BLaER1 treated with 17β-estradiol and CSF1 and Interleukin-3, amounts not matched to agents 10 nM and 100 nM (cell line): ENCODE measurements around the gene CAND2.
"Not testable (repeated sequence)": the region's sequence is repeated elsewhere in the genome, so short reads cannot be mapped to it uniquely, and the experiment has no call there.

Experiments
- H3K27ac ChIP-seq, 11 experiments: shearing (Covaris generic); formaldehyde crosslinking; 2 replicates each; pipeline ENCODE4 v1.8.1; 2022
- H3K27me3 ChIP-seq, 11 experiments: shearing (Covaris generic); formaldehyde crosslinking; 2 replicates each; pipeline ENCODE4 v1.8.1; 2022
- H3K36me3 ChIP-seq, 11 experiments: shearing (Covaris generic); formaldehyde crosslinking; 2 replicates each; pipeline ENCODE4 v1.8.1; 2022
- H3K4me1 ChIP-seq, 10 experiments: shearing (Covaris generic); formaldehyde crosslinking; 2 replicates each; pipeline ENCODE4 v1.8.1; 2022
- H3K4me2 ChIP-seq, 11 experiments: shearing (Covaris generic); formaldehyde crosslinking; 2 replicates each; pipeline ENCODE4 v1.8.1; 2022
- H3K4me3 ChIP-seq, 10 experiments: shearing (Covaris generic); formaldehyde crosslinking; 2 replicates each; pipeline ENCODE4 v1.8.1; 2022
- H3K9ac ChIP-seq, 11 experiments: shearing (Covaris generic); formaldehyde crosslinking; 2 replicates each; pipeline ENCODE4 v1.8.1; 2022
- H3K9me3 ChIP-seq, 11 experiments: shearing (Covaris generic); formaldehyde crosslinking; replicated peaks in 1 of 11; 2 replicates each; pipeline ENCODE4 v1.8.1; 2022
- H4K20me1 ChIP-seq, 11 experiments: shearing (Covaris generic); formaldehyde crosslinking; 2 replicates each; pipeline ENCODE4 v1.8.1; 2022
- Cebpa-rat ChIP-seq, 11 experiments: shearing (Covaris generic); IDR thresholded peaks; 2 replicates each; pipeline ENCODE4 v1.8.1; 2022

The CAND2 gene

DNA sequence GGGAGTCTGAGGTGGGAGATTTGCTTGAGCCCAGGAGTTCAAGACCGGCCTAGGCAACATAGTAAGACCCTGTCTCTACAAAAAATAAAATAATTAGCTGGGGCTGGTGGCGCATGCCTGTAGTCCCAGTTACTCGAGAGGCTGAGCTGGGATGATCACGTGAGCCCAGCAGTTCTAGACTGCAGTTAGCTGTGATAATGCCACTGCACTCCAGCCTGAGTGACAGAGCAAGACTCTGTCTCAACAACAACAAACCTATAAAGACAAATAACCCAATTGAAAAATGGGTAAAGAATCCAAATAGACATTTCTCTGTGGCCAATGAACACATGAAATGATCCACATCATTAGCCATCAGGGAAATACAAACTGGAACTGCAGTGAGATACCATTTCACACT lies 46.0 kb downstream of the CAND2 start:
- Histone ChIP-seq H3K4me3 (no peak overlapping the region), H3K27ac (peak overlapping the region in 4 of 11 experiments; percentile 95 to 99 (median 98); a peak in 2 of 22 replicates), H3K9ac (peak overlapping the region in 1 of 11 experiments; percentile 99; a peak in 1 of 22 replicates), H3K9me3 (no peaks in the 10 kb centered on the region), H3K27me3 (no peaks in the 10 kb centered on the region), H3K4me1 (peaks cover 31 to 45% (median 37%) of the 10 kb centered on the region in 10 experiments), H3K4me2 (peak overlapping the region in 1 of 11 experiments; percentile 46; a peak in 1 of 22 replicates), H4K20me1 (peaks cover 30 to 38% (median 33%) of the 10 kb centered on the region in 11 experiments), H3K36me3 (peaks cover 28 to 34% (median 33%) of the 10 kb centered on the region in 11 experiments)
- TF ChIP-seq Cebpa-rat (IDR thresholded peaks at IDR 0.05): no peak

DNA sequence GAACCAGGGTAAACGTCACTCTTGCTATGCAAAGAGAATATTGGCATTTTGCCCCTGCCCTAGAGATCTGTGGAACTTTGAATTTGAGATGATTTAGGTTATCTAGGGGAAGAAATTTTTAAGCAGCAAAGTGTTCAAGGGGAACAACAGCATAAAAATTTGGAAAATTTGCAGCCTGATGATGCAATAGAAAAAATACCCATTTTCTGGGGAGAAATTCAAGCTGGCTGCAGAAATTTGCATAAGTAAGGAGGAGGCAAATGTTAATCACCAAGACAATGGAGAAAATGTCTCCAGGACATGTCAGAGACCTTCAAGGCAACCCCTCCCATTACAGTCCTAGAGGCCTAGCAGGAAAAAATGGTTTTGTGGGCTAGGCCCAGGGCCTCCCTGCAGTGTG lies 49.3 kb downstream of the CAND2 start:
- Histone ChIP-seq H3K27me3 (no peaks in the 10 kb centered on the region), H3K4me3 (no peak overlapping the region), H3K9ac (no peak overlapping the region), H3K27ac (no peak overlapping the region), H4K20me1 (peaks cover 0 to 5% (median 0%) of the 10 kb centered on the region in 11 experiments; a peak in 4 of 22 replicates), H3K4me1 (peaks cover 0 to 16% (median 7%) of the 10 kb centered on the region in 10 experiments; a peak in 11 of 20 replicates), H3K4me2 (peak overlapping the region in 1 of 11 experiments; percentile 54; a peak in 1 of 22 replicates), H3K9me3 (peaks cover 0 to 6% (median 0%) of the 10 kb centered on the region in 11 experiments; a peak in 3 of 22 replicates), H3K36me3 (peaks cover 0 to under 1% (median 0%) of the 10 kb centered on the region in 11 experiments; a peak in 3 of 22 replicates)
- no peak for TF ChIP-seq Cebpa-rat (IDR thresholded peaks at IDR 0.05)

DNA sequence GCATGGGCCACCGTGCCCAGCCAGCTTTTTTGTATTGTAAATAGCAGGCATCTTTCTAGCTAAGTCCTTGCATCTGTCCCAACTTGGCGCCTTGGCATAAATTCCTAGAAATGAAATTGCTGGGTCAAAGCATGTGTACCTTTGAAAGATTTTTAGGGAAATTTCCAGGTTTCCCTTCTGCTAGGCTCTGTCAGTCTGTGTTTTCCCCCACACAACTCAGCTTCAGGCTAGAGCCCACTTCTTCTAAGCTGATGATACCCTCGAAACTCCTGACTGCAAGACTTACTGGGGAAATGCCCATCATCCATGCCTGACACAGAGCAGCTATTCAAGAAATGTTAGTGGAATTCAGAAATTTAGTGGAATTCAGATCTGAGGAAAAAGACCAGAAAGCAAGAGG lies 55.7 kb downstream of the CAND2 start:
- TF ChIP-seq Cebpa-rat (IDR thresholded peaks at IDR 0.05): no peak
- no peaks in the 10 kb centered on the region for H4K20me1 ChIP-seq
- H3K4me3 ChIP-seq: no peak overlapping the region
- no peaks in the 10 kb centered on the region for H3K36me3 ChIP-seq
- peaks cover 0 to 7% (median 0%) of the 10 kb centered on the region in 11 experiments; a peak in 3 of 22 replicates for H3K9me3 ChIP-seq
- H3K9ac ChIP-seq: no peak overlapping the region
- no peaks in the 10 kb centered on the region for H3K27me3 ChIP-seq
- H3K27ac ChIP-seq: no peak overlapping the region; a peak in 1 of 22 replicates
- H3K4me1 ChIP-seq: peaks cover 18 to 51% (median 43%) of the 10 kb centered on the region in 10 experiments
- peak overlapping the region in 1 of 11 experiments; percentile 66; a peak in 2 of 22 replicates for H3K4me2 ChIP-seq

DNA sequence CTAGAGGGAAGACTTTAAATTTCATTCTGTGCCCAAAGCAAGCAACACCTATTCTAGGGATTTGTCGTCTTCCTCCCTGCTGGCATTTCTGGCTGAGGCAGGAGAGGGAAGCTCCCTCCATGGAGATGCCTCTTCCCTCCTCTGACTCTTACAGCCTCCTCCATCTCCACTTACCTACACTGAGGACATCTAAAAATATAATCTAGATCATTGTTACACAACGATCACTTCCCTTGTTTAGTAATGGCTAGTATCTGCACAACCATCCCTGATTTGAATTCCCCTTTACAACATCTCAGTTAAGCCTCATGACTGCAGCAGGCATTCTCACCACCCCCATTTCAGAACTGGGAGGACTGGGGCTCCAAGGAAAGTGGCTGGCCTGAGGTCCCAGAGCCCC lies 57.4 kb downstream of the CAND2 start:
- peak overlapping the region in 8 of 11 experiments; percentile 1 to 49 (median 39); a peak in 10 of 22 replicates for H3K27ac ChIP-seq
- H3K36me3 ChIP-seq: not testable (repeated sequence)

GRCh38 chr3:12854565-12854964 lies 58.1 kb downstream of the CAND2 start:
- Histone ChIP-seq H3K27ac (peak overlapping the region in 7 of 11 experiments; percentile 24 to 49 (median 40); a peak in 8 of 22 replicates), H3K9me3 (peaks cover 0 to 7% (median 0%) of the 10 kb centered on the region in 11 experiments; a peak in 3 of 22 replicates), H3K27me3 (no peaks in the 10 kb centered on the region), H3K4me3 (no peak overlapping the region), H3K36me3 (no peaks in the 10 kb centered on the region), H3K4me1 (peaks cover 18 to 51% (median 43%) of the 10 kb centered on the region in 10 experiments), H3K4me2 (peak overlapping the region; percentile 61 to 87 (median 72); a peak in 21 of 22 replicates), H4K20me1 (no peaks in the 10 kb centered on the region), H3K9ac (peak overlapping the region in 2 of 11 experiments; percentile 12 to 29; a peak in 2 of 22 replicates)
- TF ChIP-seq Cebpa-rat (IDR thresholded peaks at IDR 0.05): no peak

More for the DNA sequence above, 57.4 kb downstream of the CAND2 start:
- H4K20me1 ChIP-seq, H3K9me3 ChIP-seq, H3K4me3 ChIP-seq, H3K27me3 ChIP-seq: not testable (repeated sequence)
- peaks cover 18 to 51% (median 43%) of the 10 kb centered on the region in 10 experiments for H3K4me1 ChIP-seq
- H3K4me2 ChIP-seq: peak overlapping the region; percentile 61 to 87 (median 72)
- peak overlapping the region in 4 of 11 experiments; percentile 19 to 35 (median 29); a peak in 5 of 22 replicates for H3K9ac ChIP-seq

GRCh38 chr3:12856626-12857025 lies 60.1 kb downstream of the CAND2 start:
- H3K9me3 ChIP-seq: no peaks in the 10 kb centered on the region
- peak overlapping the region in 9 of 11 experiments; percentile 12 to 77 (median 51); a peak in 16 of 22 replicates for H3K4me2 ChIP-seq
- no peak overlapping the region for H3K4me3 ChIP-seq
- H3K4me1 ChIP-seq: peaks cover 18 to 58% (median 47%) of the 10 kb centered on the region in 10 experiments
- no peaks in the 10 kb centered on the region for H3K36me3 ChIP-seq
- H4K20me1 ChIP-seq: no peaks in the 10 kb centered on the region
- no peak overlapping the region for H3K9ac ChIP-seq
- no peak for TF ChIP-seq Cebpa-rat (IDR thresholded peaks at IDR 0.05)
- no peaks in the 10 kb centered on the region for H3K27me3 ChIP-seq
- H3K27ac ChIP-seq: no peak overlapping the region

DNA sequence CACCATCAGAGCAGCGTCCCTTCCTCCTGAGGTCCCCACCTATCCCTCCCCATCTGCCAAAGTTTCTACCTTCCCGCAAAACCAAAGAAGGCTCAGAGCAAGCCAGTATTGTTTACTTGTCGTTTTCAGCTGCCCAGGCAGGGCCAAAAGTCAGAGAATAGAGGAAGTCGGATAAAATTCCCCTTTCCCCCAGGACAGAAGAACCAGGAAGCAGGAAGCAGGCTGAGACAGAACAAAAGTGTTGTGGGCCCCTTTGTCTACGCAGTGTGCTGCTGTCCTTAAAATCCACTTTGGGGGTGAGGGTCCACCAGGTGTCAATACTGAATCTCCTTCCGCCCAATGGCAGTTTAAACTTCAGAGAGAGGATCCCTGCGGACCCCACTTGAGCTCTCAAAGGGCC lies 63.4 kb downstream of the CAND2 start:
- Histone ChIP-seq H3K4me1 (peaks cover 0 to 42% (median 31%) of the 10 kb centered on the region in 10 experiments; a peak in 17 of 20 replicates), H3K27me3 (no peaks in the 10 kb centered on the region), H3K4me2 (peak overlapping the region in 2 of 11 experiments; percentile 22 to 23; a peak in 1 of 22 replicates), H3K27ac (no peak overlapping the region), H3K9ac (no peak overlapping the region), H4K20me1 (no peaks in the 10 kb centered on the region), H3K4me3 (no peak overlapping the region), H3K36me3 (no peaks in the 10 kb centered on the region), H3K9me3 (peaks cover 10 to 20% (median 12%) of the 10 kb centered on the region in 11 experiments)
- TF ChIP-seq Cebpa-rat (IDR thresholded peaks at IDR 0.05): no peak

DNA sequence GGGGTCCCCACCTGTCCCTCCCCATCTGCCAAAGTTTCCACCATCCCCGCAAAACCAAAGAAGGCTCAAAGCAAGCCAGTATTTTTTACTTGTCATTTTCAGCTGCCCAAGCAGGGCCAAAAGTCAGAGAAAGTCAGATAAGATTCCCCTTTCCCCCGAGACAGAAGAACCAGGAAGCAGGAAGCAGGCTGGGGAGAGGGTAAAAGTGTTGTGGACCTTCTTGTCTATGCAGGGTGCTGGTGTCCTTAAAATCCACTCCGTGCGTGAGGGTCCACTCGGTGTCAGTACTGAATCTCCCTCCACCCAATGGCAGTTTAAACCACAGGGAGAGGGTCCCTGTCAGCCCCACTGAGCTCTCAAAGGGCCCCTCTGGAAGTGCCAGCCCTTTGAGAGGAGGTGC lies 65.1 kb downstream of the CAND2 start:
- Histone ChIP-seq H3K27me3 (no peaks in the 10 kb centered on the region), H3K9me3 (peaks cover 20 to 31% (median 25%) of the 10 kb centered on the region in 11 experiments), H3K4me1 (peaks cover 0 to 24% (median 15%) of the 10 kb centered on the region in 10 experiments; a peak in 14 of 20 replicates), H4K20me1 (no peaks in the 10 kb centered on the region), H3K4me2 (peak overlapping the region in 7 of 11 experiments; percentile 12 to 57 (median 36); a peak in 13 of 22 replicates), H3K4me3 (no peak overlapping the region), H3K36me3 (0 out of 22 replicates have a peak, but pooled peaks cover 0 to 4% (median 0%) of the 10 kb centered on the region in 11 experiments), H3K9ac (no peak overlapping the region; a peak in 1 of 22 replicates), H3K27ac (no peak overlapping the region)
- no peak for TF ChIP-seq Cebpa-rat (IDR thresholded peaks at IDR 0.05)

GRCh38 chr3:12862387-12862786 lies 65.9 kb downstream of the CAND2 start:
- Histone ChIP-seq H3K4me3 (no peak overlapping the region), H4K20me1 (no peaks in the 10 kb centered on the region), H3K4me1 (peaks cover 0 to 20% (median 12%) of the 10 kb centered on the region in 10 experiments; a peak in 13 of 20 replicates), H3K4me2 (peak overlapping the region in 7 of 11 experiments; percentile 12 to 57 (median 36); a peak in 12 of 22 replicates), H3K27ac (no peak overlapping the region), H3K9ac (no peak overlapping the region), H3K27me3 (no peaks in the 10 kb centered on the region), H3K36me3 (0 out of 22 replicates have a peak, but pooled peaks cover 0 to 4% (median 0%) of the 10 kb centered on the region in 11 experiments), H3K9me3 (peaks cover 20 to 31% (median 25%) of the 10 kb centered on the region in 11 experiments)
- TF ChIP-seq Cebpa-rat (IDR thresholded peaks at IDR 0.05): no peak
